PC-3 (cell line): ENCODE measurements around the gene MRPL41. TPM values are rescaled to one million over a fixed set of nuclear protein-coding genes. Genes with fewer than 3 reads are reported as not detected.

Experiments used
- ATAC-seq: fragments of 200-7000 bp; cut with Tn5 transposase; 2 replicates; pipeline ENCODE4 v1.9.1; 2020; ENCODE audit warnings: mild to moderate bottlenecking, moderate library complexity
- BruUV-seq: library from RNA; stranded (reverse); fragments of 400-500 nt; replicated peaks from 2 replicates; lab custom pipeline; 2021; lab: Mats Ljungman, UMichigan
- CTCF ChIA-PET: fragments of 300-600 bp; sonication (Branson Sonifier 250); formaldehyde crosslinking; loops from one replicate; lab custom pipeline; 2022; ENCODE audit warnings: antibody characterized with exemption; lab: Charles Lee
- POLR2A ChIA-PET: fragments of 300-600 bp; sonication (Branson Sonifier 250); formaldehyde crosslinking; loops from one replicate; lab custom pipeline; 2022; ENCODE audit warnings: antibody characterized with exemption; ENCODE audit not compliant: unreplicated experiment; lab: Charles Lee
- DNase-seq: peaks from one replicate; pipeline ENCODE4 v3.0.0-alpha.2; 2015
- H2AFZ ChIP-seq: fragments of 300-600 bp; sonication (generic); 2 replicates; pipeline ENCODE4 v1.6.0; 2016; ENCODE audit warnings: antibody characterized with exemption, low read length
- H3F3A ChIP-seq: fragments of 300-600 bp; sonication (generic); one replicate; pipeline ENCODE4 v1.6.0; 2017; ENCODE audit warnings: antibody characterized with exemption, low read length, control low read depth, mild to moderate bottlenecking; ENCODE audit not compliant: unreplicated experiment
- H3K27ac ChIP-seq: fragments of 300-600 bp; sonication (generic); 2 replicates; pipeline ENCODE4 v1.5.1; 2016; ENCODE audit warnings: mild to moderate bottlenecking, low read length
- H3K27me3 ChIP-seq: fragments of 300-600 bp; sonication (generic); 2 replicates; pipeline ENCODE4 v1.6.1; 2016; ENCODE audit warnings: low read length, mixed read lengths
- H3K36me3 ChIP-seq: fragments of 300-600 bp; sonication (generic); 2 replicates; pipeline ENCODE4 v1.6.1; 2016; ENCODE audit warnings: low read depth, mixed run types, low read length, mixed read lengths
- H3K4me1 ChIP-seq: fragments of 300-600 bp; sonication (generic); 2 replicates; pipeline ENCODE4 v1.5.1; 2016; ENCODE audit warnings: low read length; ENCODE audit not compliant: insufficient read depth
- H3K4me2 ChIP-seq: fragments of 300-600 bp; sonication (generic); 2 replicates; pipeline ENCODE4 v1.6.0; 2016; ENCODE audit warnings: low read length
- H3K4me3 ChIP-seq: fragments of 300-600 bp; sonication (generic); 2 replicates; pipeline ENCODE4 v1.5.1; 2016; ENCODE audit warnings: mild to moderate bottlenecking, low read length, mixed read lengths
- H3K79me2 ChIP-seq: fragments of 300-600 bp; sonication (generic); 2 replicates; pipeline ENCODE4 v1.6.1; 2017; ENCODE audit warnings: low read length, mixed read lengths
- H3K9ac ChIP-seq: fragments of 300-600 bp; sonication (generic); 2 replicates; pipeline ENCODE4 v1.6.0; 2016; ENCODE audit warnings: mild to moderate bottlenecking, low read length
- H3K9me2 ChIP-seq: fragments of 300-600 bp; sonication (generic); replicated peaks from 2 replicates; pipeline ENCODE4 v1.6.1; 2016; ENCODE audit warnings: mixed run types, low read length, mixed read lengths
- H3K9me3 ChIP-seq: fragments of 300-600 bp; sonication (generic); 2 replicates; pipeline ENCODE4 v1.6.1; 2016; ENCODE audit warnings: low read length, mixed read lengths
- H4K20me1 ChIP-seq: fragments of 300-600 bp; sonication (generic); 2 replicates; pipeline ENCODE4 v1.6.1; 2016; ENCODE audit warnings: low read length, mixed read lengths
- CTCF ChIP-seq: fragments of 300-600 bp; sonication (generic); conservative IDR thresholded peaks from 2 replicates; pipeline ENCODE4 v1.5.1; 2017; ENCODE audit warnings: antibody characterized with exemption, low read depth, mild to moderate bottlenecking, low read length
- EZH2 ChIP-seq: fragments of 300-600 bp; sonication (generic); IDR thresholded peaks from one replicate; pipeline ENCODE4 v1.6.1; 2017; ENCODE audit warnings: antibody characterized with exemption, mild to moderate bottlenecking, low read length; ENCODE audit not compliant: unreplicated experiment
- EZH2phosphoT487 ChIP-seq: fragments of 300-600 bp; sonication (generic); IDR thresholded peaks from 2 replicates; pipeline ENCODE4 v1.6.1; 2018; ENCODE audit warnings: mild to moderate bottlenecking, antibody characterized with exemption, low read length, borderline replicate concordance
- intact Hi-C: fragments of 100-400 bp; cut with micrococcal nuclease; formaldehyde crosslinking; loops from 2 replicates; pipeline ENCODE4 v1.9.0; 2023
- total RNA-seq: library from RNA; depleted of rRNA; stranded (reverse); fragments of >200 nt; gene quantifications from 2 replicates; pipeline ENCODE4 v1.2.3, GENCODE V29; 2014; rRNA removed

Gene MRPL41
- total RNA-seq, 1 experiment from 2014 or later: 159 TPM

GRCh38 chr9:137598943-137599342, 47.3 kb downstream of the MRPL41 start:
- Histone ChIP-seq H3F3A (no peaks in the 10 kb centered on the region), H3K79me2 (no peaks in the 10 kb centered on the region), H3K9me2 (no peaks in the 10 kb centered on the region), H3K4me2 (no peak overlapping the region), H3K9ac (no peak overlapping the region), H4K20me1 (no peaks in the 10 kb centered on the region), H3K9me3 (no peaks in the 10 kb centered on the region), H3K4me3 (no peak overlapping the region), H3K4me1 (no peaks in the 10 kb centered on the region), H3K36me3 (no peaks in the 10 kb centered on the region), H2AFZ (no peak overlapping the region), H3K27ac (no peak overlapping the region), H3K27me3 (no peaks in the 10 kb centered on the region)
- ChIA-PET POLR2A (no interaction called here), CTCF (no interaction called here)
- no peak for TF ChIP-seq EZH2
- no peak for TF ChIP-seq CTCF
- no peak for TF ChIP-seq EZH2phosphoT487
- DNase-seq (no peak), ATAC-seq (no peak)
- intact Hi-C loops: no loop called here
- no TSS peak for BruUV-seq

Other genes starting within 250 kb of the MRPL41 start
- 35.5 and 36.8 TPM in 2 replicates for gene NRARP, start 249.6 kb upstream of the MRPL41 start, total RNA-seq
- 1.9 and 3.1 TPM in 2 replicates for gene EXD3, start 128.7 kb upstream of the MRPL41 start, total RNA-seq
- gene NOXA1, start 128.5 kb upstream of the MRPL41 start, total RNA-seq: 0.51 and 1.6 TPM in 2 replicates
- 0.17 TPM in 1 of 2 replicates, not detected in the other for gene ENTPD8, start 110.5 kb upstream of the MRPL41 start, total RNA-seq
- 29.5 and 30.8 TPM in 2 replicates for gene NSMF, start 92.5 kb upstream of the MRPL41 start, total RNA-seq
- gene PNPLA7, start 1.5 kb upstream of the MRPL41 start, total RNA-seq: 0.77 and 0.81 TPM in 2 replicates
- gene DPH7, start 27.0 kb downstream of the MRPL41 start, total RNA-seq: 35.1 and 40.9 TPM in 2 replicates
- gene ZMYND19, start 38.6 kb downstream of the MRPL41 start, total RNA-seq: 39.5 and 42.6 TPM in 2 replicates
- gene ARRDC1, start 53.8 kb downstream of the MRPL41 start, total RNA-seq: 77.5 and 78.0 TPM in 2 replicates
- gene EHMT1, start 67.1 kb downstream of the MRPL41 start, total RNA-seq: 42.8 and 76.3 TPM in 2 replicates